Activated T-helper 2 cell treated with anti-CD3 and anti-CD28 coated beads, Interferon-gamma antibody, Interleukin-2, Interleukin-4, amounts not matched to agents 10 μg/mL and 5 μg/mL and 100 μg/mL, durations not matched to agents 14 hours and 24 hours and 36 hours (primary cell): Measurements from ENCODE around the gene BABAM1. TPM values are rescaled to one million over a fixed set of nuclear protein-coding genes. Genes with fewer than 3 reads are reported as not detected.
"Not testable (repeated sequence)": the region's sequence is repeated elsewhere in the genome, so short reads cannot be mapped to it uniquely, and the experiment has no call there.

Experiments
- DNase-seq: peaks from one replicate; pipeline ENCODE4 v3.0.0; 2021; ENCODE audit warnings: low spot score
- H3K27ac Mint-ChIP-seq: one replicate; pipeline ENCODE4 v1.8.0; 2021; ENCODE audit warnings: mixed read lengths
- H3K27me3 Mint-ChIP-seq: one replicate; pipeline ENCODE4 v1.8.0; 2021; ENCODE audit warnings: low read depth, mixed read lengths
- H3K36me3 Mint-ChIP-seq: one replicate; pipeline ENCODE4 v1.8.0; 2021; ENCODE audit warnings: low read depth, mixed read lengths
- H3K4me1 Mint-ChIP-seq: one replicate; pipeline ENCODE4 v1.8.0; 2021; ENCODE audit warnings: low read depth, mixed read lengths
- H3K4me3 Mint-ChIP-seq: one replicate; pipeline ENCODE4 v1.8.0; 2021; ENCODE audit warnings: low read depth, mild to moderate bottlenecking, moderate library complexity, mixed read lengths
- H3K9me3 Mint-ChIP-seq: one replicate; pipeline ENCODE4 v1.8.0; 2021; ENCODE audit warnings: mixed read lengths
- intact Hi-C: fragments of 100-400 bp; cut with micrococcal nuclease; formaldehyde crosslinking; loops from one replicate; pipeline ENCODE4 v1.15.1; 2023
- total RNA-seq: library from RNA; stranded (reverse); gene quantifications from 2 replicates; pipeline ENCODE4 v1.2.3, GENCODE V29; 2022

Gene BABAM1
- total RNA-seq, 1 donor from 2014 or later: 122 TPM

DNA sequence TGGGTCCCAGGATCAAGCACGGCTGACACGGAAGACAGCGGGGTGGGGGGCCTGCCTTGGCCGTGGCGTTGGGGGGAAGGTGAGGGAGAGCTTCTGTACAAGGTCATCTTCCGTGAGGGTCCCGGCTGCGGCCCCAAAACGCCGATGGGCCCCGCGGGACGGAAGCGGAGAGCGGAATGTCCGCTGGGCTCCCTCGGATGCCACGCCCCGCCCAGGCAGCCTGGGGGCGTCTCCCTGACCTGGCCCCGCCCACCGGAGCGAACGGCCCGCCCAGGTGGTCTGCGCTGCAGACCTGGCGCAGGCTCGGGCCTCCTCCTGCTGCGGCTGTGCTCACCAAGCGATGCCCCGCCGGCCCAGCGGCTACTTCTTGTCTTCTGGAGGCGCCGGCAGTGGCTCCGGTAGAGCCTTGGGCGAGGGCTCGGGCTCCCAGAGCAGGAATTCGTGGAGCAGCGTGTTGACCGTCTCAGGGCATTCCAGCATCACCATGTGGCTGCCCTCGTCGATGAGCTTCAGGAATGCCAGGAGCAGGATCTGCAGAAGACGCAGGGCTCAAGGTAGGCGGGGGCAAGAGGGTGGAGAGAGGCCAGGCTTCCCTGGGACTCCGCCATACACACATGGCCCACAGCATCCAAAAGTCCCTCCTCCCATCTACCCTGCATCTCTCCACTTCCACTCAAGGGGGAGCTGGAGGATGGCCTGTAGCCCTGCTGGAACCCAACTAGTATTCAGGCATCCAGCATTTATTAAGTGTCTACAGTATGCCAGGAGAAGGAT lies 25.2 kb downstream of the BABAM1 start:
- peaks cover 8% of the 10 kb centered on the region for H3K4me1 Mint-ChIP-seq
- peaks cover 11% of the 10 kb centered on the region for H3K36me3 Mint-ChIP-seq
- DNase-seq: peak; percentile 74
- H3K4me3 Mint-ChIP-seq: peak overlapping the region; percentile 87
- intact Hi-C loops: loop anchor here (1.0 to 5.0 kb wide), 3 partner anchors 13 to 94 kb away; partner anchors contain the start of genes GTPBP3 and MRPL34
- H3K27ac Mint-ChIP-seq: peak overlapping the region; percentile 78
- no peaks in the 10 kb centered on the region for H3K27me3 Mint-ChIP-seq
- H3K9me3 Mint-ChIP-seq: no peaks in the 10 kb centered on the region

DNA sequence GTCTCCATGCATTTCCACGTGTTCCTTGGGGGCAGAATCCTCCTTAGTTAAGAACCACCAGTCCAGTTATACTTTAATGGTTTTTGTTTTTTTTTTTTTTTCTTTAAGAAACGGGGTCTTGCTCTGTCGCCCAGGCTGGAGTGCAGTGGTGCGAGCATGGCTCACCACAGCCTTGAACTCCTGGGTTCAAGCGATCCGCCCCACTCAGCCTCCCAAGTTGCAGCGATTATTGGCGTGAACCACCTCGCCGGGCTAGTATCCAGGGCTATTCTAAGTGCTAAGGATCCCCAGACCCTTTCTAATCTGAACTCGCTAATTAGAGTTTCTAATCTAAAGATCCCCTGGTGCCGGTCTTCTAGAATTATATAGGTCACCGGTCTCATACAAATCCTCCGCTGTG lies 26.4 kb downstream of the BABAM1 start:
- peaks cover 16% of the 10 kb centered on the region for H3K36me3 Mint-ChIP-seq
- no peaks in the 10 kb centered on the region for H3K9me3 Mint-ChIP-seq

DNA sequence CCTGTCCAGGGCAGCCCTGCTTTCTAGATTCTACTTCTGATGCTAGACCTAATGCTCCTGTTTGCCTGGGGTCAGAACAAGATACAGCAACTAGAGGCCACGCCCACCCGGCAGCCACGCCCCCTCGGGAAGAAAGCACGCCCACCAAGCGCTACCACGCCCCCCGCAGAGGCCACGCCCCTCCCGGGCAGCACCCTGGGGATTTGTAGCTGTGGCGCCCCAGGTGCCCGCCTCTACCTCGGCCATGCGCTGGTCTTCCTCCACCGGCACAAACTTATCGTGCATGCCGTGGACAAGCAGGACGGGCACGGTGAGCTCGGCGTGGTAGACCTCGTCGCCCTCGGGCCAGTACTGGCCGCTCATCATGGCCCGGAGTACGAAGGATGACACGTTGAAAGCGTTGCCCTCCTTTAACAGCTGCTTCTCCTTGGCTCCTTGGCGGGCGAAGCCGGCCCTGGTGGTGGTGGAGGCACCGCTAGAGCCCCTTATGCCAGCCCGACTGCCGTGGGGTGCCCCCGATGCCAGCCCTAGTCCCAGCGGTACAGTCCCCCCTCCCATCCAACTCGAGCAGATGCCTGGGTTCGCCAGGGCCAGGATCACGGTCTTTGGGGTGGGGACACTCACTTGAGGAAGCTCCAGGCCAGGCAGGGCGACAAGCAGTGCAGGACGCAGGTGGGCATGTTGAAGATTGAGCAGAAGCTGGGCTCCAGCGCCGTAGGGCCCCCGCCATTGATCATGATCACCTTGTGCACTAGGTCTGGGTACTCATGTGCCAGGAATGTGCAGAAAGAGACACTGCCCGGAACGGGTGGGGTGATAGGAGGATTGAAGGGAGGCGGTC lies 27.0 kb downstream of the BABAM1 start:
- H3K4me3 Mint-ChIP-seq: no peak overlapping the region
- H3K9me3 Mint-ChIP-seq: no peaks in the 10 kb centered on the region
- intact Hi-C loops: loop anchor here (5.0 kb wide), 1 partner anchor 43 kb away; the partner anchor contains the start of gene GTPBP3
- H3K4me1 Mint-ChIP-seq: peaks cover 8% of the 10 kb centered on the region
- no peak overlapping the region for H3K27ac Mint-ChIP-seq
- H3K27me3 Mint-ChIP-seq: no peaks in the 10 kb centered on the region
- peak; percentile 47 for DNase-seq
- H3K36me3 Mint-ChIP-seq: peaks cover 19% of the 10 kb centered on the region

More for the DNA sequence above, 26.4 kb downstream of the BABAM1 start:
- no peak for DNase-seq
- no peaks in the 10 kb centered on the region for H3K27me3 Mint-ChIP-seq
- H3K4me3 Mint-ChIP-seq: no peak overlapping the region
- no peak overlapping the region for H3K27ac Mint-ChIP-seq
- peaks cover 8% of the 10 kb centered on the region for H3K4me1 Mint-ChIP-seq
- intact Hi-C loops: loop anchor here (2.0 to 5.0 kb wide), 2 partner anchors 44 to 93 kb away; partner anchors contain the start of gene GTPBP3

DNA sequence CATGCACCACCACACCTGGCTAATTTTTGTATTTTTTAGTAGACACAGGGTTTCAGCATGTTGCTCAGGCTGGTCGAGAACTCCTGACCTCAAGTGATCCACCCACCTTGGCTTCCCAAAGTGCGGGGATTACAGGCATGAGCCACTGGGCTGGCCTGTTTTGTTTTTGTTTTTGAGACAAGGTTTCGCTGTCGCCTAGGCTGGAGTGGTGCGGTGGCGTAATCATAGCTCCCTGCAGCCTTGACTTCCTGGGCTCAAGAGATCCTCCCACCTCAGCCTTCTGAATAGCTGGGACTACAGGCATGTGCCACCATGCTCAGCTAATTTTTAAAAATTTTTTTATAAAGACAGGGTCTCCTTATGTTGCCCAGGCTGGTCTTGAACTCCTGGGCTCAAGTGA lies 28.3 kb downstream of the BABAM1 start:
- H3K4me3 Mint-ChIP-seq, intact Hi-C loops, H3K4me1 Mint-ChIP-seq, DNase-seq, H3K27me3 Mint-ChIP-seq, H3K27ac Mint-ChIP-seq, H3K9me3 Mint-ChIP-seq: not testable (repeated sequence)
- H3K36me3 Mint-ChIP-seq: peaks cover 19% of the 10 kb centered on the region

DNA sequence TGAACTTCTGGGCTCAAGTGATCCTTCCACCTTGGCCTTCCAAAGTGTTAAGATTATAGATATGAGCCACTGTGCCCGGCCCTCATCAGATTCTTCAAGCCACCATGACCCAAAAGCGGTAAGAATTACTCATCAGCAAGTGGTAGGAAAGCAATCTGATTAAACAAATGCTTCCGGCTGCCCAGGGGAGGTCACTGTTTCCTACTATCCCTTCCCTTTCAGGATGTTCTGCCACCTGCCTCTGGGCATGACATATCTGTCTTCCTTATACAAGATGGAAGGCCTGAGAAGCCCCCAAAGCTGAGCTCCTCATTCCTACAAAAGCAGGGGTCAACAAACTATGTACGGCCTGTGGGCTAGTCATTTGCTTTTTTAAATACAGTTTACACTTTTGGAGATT lies 29.0 kb downstream of the BABAM1 start:
- Mint-ChIP-seq H3K4me1 (peaks cover 8% of the 10 kb centered on the region), H3K27me3 (no peaks in the 10 kb centered on the region), H3K27ac (no peak overlapping the region), H3K9me3 (no peaks in the 10 kb centered on the region), H3K4me3 (no peak overlapping the region), H3K36me3 (peaks cover 19% of the 10 kb centered on the region)
- intact Hi-C loops: no loop called here
- no peak for DNase-seq

DNA sequence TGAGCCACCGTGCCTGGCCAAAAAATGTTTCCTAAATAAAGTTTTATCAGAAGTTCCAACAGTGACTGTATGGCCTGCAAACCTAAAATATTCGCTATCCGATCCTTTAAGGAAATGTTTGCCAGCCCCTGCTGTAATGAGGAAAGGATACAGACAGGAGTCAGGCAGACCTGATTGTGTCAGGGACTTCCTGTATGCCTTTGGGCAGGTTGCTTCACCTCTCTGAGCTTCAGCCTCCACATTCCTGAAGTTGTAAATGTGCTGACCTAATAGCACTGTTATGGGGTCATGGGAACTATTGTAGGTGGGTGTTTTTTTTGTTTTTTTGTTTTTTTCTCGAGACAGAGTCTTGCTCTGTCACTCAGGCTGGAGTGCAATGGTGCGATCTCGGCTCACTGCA lies 29.7 kb downstream of the BABAM1 start:
- DNase-seq: no peak
- Mint-ChIP-seq H3K9me3 (no peaks in the 10 kb centered on the region), H3K36me3 (peaks cover 21% of the 10 kb centered on the region), H3K4me3 (no peak overlapping the region), H3K27me3 (no peaks in the 10 kb centered on the region), H3K4me1 (peaks cover 7% of the 10 kb centered on the region), H3K27ac (no peak overlapping the region)
- intact Hi-C loops: no loop called here

DNA sequence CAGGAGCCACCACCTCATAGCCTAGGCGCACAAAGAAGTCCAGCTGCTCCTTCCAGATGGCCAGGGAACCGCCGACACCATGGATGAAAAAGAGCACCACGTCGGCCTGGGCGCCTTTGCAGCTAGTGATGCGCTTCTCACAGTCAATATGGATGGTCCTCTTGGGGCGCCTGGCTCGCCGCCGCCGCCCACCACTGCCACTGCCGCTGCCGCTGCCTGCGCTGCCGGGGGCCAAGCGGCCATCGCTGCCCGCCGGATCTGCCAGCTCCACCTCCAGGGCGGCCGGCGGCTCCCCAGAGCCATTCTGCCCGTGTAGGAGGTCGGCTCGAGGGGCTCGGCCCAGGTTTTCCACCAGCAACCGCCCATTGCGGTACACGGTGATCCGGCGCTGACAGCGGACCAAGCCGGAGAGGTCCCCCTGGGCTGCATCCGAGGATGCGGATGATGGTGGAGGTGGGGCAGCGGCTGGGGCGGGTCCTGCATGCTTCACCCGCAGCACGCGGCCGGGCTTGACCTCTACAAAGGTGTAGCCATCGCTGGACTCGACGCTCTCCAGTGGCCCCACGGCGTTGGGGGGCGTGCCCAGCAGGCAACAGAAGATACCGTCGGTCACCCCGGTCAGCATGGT lies 33.9 kb downstream of the BABAM1 start:
- Mint-ChIP-seq H3K4me3 (no peak overlapping the region), H3K36me3 (peaks cover 19% of the 10 kb centered on the region), H3K9me3 (no peaks in the 10 kb centered on the region), H3K27me3 (no peaks in the 10 kb centered on the region), H3K4me1 (peaks cover 20% of the 10 kb centered on the region), H3K27ac (no peak overlapping the region)
- intact Hi-C loops: no loop called here
- DNase-seq: no peak

DNA sequence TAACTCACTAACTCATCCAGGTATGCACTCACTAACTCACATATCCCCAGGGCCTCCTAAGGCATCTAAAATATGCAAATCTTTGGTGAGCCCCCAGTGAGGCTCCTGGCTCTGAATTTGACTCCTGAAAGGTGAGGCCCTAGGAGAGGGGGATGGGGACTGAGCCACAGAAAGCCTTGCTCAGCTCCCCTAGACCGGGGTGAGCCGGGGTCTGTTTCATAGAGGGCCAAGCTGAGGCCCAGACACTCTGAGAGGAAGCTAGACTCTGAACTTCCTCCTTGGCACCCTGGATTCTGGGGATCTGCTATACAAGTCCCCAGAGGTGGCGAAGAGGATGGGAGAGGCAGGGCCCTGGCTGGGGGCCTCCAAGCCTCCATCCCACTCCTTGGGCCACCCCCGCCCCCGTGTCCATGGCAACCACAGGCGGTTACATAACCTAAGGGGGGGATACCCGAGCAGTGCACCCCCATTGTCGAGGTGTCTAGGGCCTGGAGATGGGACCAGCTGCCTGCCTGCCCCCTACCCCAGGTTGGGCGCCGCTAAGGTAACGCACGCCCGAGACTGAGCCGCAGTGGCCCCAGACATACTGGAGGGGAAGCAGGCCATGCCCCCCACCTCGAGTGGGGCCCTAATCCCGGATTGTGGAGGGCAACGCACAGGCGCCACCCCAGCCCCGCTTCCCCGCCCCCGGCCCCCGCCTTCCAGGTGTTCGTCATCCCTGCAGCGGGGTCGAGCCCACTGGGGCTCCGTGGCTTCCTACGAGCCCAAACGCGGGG lies 35.3 kb downstream of the BABAM1 start:
- H3K27me3 Mint-ChIP-seq: no peaks in the 10 kb centered on the region
- H3K9me3 Mint-ChIP-seq: no peaks in the 10 kb centered on the region
- H3K4me3 Mint-ChIP-seq: peak overlapping the region; percentile 68
- intact Hi-C loops: no loop called here
- peaks cover 13% of the 10 kb centered on the region for H3K36me3 Mint-ChIP-seq
- no peak overlapping the region for H3K27ac Mint-ChIP-seq
- no peak for DNase-seq
- peaks cover 23% of the 10 kb centered on the region for H3K4me1 Mint-ChIP-seq

DNA sequence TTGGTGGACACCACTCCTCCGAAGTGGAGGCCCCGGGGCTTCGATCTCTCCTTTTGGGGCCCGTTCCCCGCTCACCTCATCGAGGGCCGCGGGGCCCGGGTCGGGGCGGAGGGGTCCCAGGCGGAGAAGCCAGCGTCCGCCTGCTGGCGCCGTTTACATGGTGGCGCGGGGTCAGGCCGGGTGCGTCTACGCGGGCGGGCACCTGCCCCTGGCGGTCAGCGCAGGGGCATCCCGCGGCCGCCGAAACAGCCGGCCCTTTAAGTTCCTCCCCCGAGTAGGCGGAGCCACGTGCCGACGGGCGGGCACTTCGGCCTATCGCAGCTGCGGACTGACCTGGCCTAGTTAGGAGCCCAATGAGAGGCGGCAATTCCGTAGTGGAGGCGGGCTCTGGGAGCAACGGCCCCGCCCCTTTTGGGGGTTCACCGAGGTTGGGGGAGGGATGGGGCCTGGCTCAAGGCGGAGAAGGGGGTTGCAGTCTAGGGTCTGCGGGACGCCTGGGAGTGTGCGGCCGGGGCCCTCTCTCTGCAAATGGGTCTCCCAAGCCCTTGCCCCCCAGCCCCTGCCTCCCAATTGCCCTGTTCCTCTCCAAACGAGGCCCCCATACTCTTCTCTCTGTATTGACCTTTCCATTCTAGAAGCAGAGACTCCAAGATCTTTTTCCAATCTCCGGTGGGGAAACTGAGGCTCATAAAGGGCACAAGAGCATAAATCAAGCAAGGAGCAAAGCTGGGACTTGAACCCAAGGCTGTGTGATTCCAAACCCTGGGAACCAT lies 36.1 kb downstream of the BABAM1 start, which contains the start of gene ABHD8:
Gene ABHD8 (minus strand): TSS at position 259 of the 773 bp plus-strand sequence. CDS start 1,809 bp downstream, outside the sequence.
- Mint-ChIP-seq H3K9me3 (no peaks in the 10 kb centered on the region), H3K4me1 (peaks cover 27% of the 10 kb centered on the region), H3K4me3 (peak within 1 kb of the TSS; percentile 68), H3K27ac (peak within 1 kb of the TSS; percentile 49), H3K27me3 (no peaks in the 10 kb centered on the region), H3K36me3 (peaks cover 9% of the 10 kb centered on the region)
- intact Hi-C loops: no loop called here
- DNase-seq: peak; percentile 92

DNA sequence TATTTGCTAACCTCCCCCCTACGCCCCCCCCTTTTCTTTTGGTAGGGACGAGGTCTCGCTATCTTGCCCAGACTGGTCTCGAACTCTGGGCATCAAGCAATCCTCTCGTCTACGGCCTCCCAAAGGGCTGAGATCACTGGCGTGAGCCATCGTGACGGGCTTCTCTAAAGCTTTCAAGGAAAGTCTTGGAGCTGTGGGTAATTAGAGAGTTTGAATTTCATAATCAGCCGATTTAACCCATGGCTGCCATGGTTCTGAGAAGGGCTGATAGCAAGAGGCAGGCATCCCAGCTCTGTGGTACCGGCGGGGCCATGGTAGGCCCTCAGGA lies 36.7 kb downstream of the BABAM1 start:
- intact Hi-C loops: no loop called here

DNA sequence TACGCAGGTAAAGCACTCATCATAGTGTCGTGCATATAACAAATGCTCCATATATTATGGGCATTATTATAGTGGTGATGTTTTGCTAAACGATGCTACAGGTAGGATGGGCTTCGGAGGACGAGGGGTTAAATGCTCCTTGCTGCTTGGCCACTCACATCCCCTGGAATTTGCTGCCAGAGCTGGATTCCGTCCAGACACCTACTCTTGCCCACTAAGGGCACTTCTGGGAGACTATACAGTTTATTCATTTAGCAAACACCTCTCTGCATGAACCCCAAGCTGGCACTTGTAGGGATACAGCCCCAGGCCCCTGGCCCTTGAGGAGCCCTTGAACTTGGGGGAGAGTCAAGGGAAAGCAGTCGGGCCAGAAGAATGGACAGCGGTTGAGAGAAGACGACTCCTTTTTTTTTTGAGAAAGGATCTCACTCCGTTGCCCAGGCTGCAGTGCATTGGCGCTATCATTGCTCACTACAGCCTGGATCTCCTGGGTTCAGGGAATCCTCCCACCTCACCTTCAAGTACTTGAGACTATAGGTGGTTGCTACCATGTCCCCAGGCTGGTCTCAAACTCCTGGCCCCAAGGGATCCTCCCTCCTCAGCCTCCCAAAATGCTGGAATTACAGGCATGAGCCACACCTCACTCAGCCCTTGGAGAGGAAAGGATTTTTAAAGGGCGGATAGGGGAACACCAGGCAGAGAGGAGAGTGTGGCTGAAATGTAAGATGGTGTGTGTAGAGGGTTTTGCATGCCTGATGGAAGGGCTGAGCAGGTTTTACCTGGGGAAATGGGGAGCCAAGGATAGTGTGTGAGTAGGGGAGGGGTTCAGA lies 37.4 kb downstream of the BABAM1 start:
- Mint-ChIP-seq H3K27ac (peak overlapping the region; percentile 85), H3K9me3 (no peaks in the 10 kb centered on the region), H3K36me3 (peaks cover 11% of the 10 kb centered on the region), H3K4me1 (peaks cover 30% of the 10 kb centered on the region), H3K4me3 (peak overlapping the region; percentile 87), H3K27me3 (no peaks in the 10 kb centered on the region)
- intact Hi-C loops: loop anchor here (1.0 to 5.0 kb wide), 3 partner anchors 12 to 103 kb away; partner anchors contain the start of genes BST2 and OCEL1
- no peak for DNase-seq

More for the DNA sequence above, 36.7 kb downstream of the BABAM1 start:
- DNase-seq: no peak
- Mint-ChIP-seq H3K4me1 (peaks cover 27% of the 10 kb centered on the region), H3K36me3 (peaks cover 6% of the 10 kb centered on the region), H3K9me3 (no peaks in the 10 kb centered on the region), H3K27ac (peak overlapping the region; percentile 49), H3K27me3 (no peaks in the 10 kb centered on the region), H3K4me3 (peak overlapping the region; percentile 61)
